T-helper 22 cell (primary cell): ENCODE data around the gene FTL.

Experiments used
- DNase-seq: peaks from one replicate; pipeline ENCODE4 v3.0.0-alpha.2; 2020; ENCODE audit warnings: low read depth

FTL gene

GRCh38 chr19:48946463-48947257 is 18.4 kb upstream of the FTL start:
- no peak for DNase-seq

GRCh38 chr19:48947258-48947542 is 17.9 kb upstream of the FTL start:
- no peak for DNase-seq

- no peak for DNase-seq
These were observed 14.9 kb upstream of the FTL start for GRCh38 chr19:48950159-48950558.

- DNase-seq = no peak
These were observed 14.1 kb upstream of the FTL start for GRCh38 chr19:48950830-48951519.

GRCh38 chr19:48953141-48953540 is 12.0 kb upstream of the FTL start:
- DNase-seq = no peak

GRCh38 chr19:48953990-48954594 is 11.0 kb upstream of the FTL start:
- DNase-seq = no peak

GRCh38 chr19:48954595-48955307 is 10.4 kb upstream of the FTL start, which contains the start of gene BAX:
Gene BAX (plus strand): TSS chr19:48954875. CDS start chr19:48954929, 54 bp downstream.
- peak; percentile 79 for DNase-seq

- no peak for DNase-seq
These were observed 9.7 kb upstream of the FTL start for GRCh38 chr19:48955308-48955958.

GRCh38 chr19:48958006-48958405 is 7.1 kb upstream of the FTL start:
- DNase-seq = no peak

GRCh38 chr19:48959341-48960239 is 5.5 kb upstream of the FTL start:
- no peak for DNase-seq

GRCh38 chr19:48961051-48961649 is 4.0 kb upstream of the FTL start:
- DNase-seq = no peak

- DNase-seq = no peak
These were observed 3.5 kb upstream of the FTL start for GRCh38 chr19:48961673-48962028.

- DNase-seq = no peak
These were observed 2.9 kb upstream of the FTL start for GRCh38 chr19:48962029-48962848.

- DNase-seq = no peak
These were observed 2.3 kb upstream of the FTL start for GRCh38 chr19:48962849-48963165.

GRCh38 chr19:48963371-48964204 is 1.5 kb upstream of the FTL start:
- DNase-seq = peak; percentile 30

GRCh38 chr19:48964205-48965039 is 687 bp upstream of the FTL start:
- no peak for DNase-seq

GRCh38 chr19:48965806-48966540 is 864 bp downstream of the FTL start:
- peak; percentile 81 for DNase-seq
